HCT116 (cell line): ENCODE data around the gene SLC6A3. TPM values are rescaled to one million over a fixed set of nuclear protein-coding genes. Genes with fewer than 3 reads are reported as not detected.

Source experiments
- ATAC-seq: fragments of 200-7000 bp; cut with Tn5 transposase; 2 replicates; pipeline ENCODE4 v1.9.1; 2020; ENCODE audit warnings: mild to moderate bottlenecking, moderate library complexity
- BruUV-seq: library from RNA; stranded (reverse); fragments of 400-500 nt; replicated peaks from 2 replicates; lab custom pipeline; 2021; lab: Mats Ljungman, UMichigan
- CTCF ChIA-PET: fragments of 300-600 bp; sonication (Branson Sonifier 250); formaldehyde crosslinking; loops from one replicate; lab custom pipeline; 2021; ENCODE audit warnings: antibody characterized with exemption; lab: Charles Lee
- POLR2A ChIA-PET: fragments of 300-600, 350-600 bp; sonication (Branson Sonifier 250); formaldehyde crosslinking; loops from one replicate; lab custom pipeline; 2021; ENCODE audit warnings: antibody characterized with exemption; lab: Charles Lee
- RAD21 ChIA-PET, 2 experiments: fragments of 300-600 bp; sonication (Branson Sonifier 250); formaldehyde crosslinking; loops; one replicate each; lab custom pipeline; 2023; ENCODE audit warnings: low total read pairs in 2 of 2; ENCODE audit not compliant: uncharacterized antibody in 2 of 2, unreplicated experiment in 2 of 2, low non-redundant PET in 1 of 2; lab: Charles Lee
- DNase-seq: peaks from one replicate; pipeline ENCODE4 v3.0.0-alpha.2; 2010; ENCODE audit warnings: low read depth, low spot score
- H2AFZ ChIP-seq: fragments of 200-600 bp; shearing (Covaris generic), sonication (generic); 2 replicates; pipeline ENCODE4 v1.6.1; 2017; ENCODE audit warnings: low read depth, mixed run types, mixed read lengths, antibody characterized with exemption, low read length; ENCODE audit not compliant: poor library complexity, severe bottlenecking
- H3K27ac ChIP-seq: 2 replicates; pipeline ENCODE4 v1.5.1; 2012; ENCODE audit warnings: low read depth, low read length
- H3K27me3 ChIP-seq: fragments of 200-600 bp; sonication (generic); 2 replicates; pipeline ENCODE4 v1.6.1; 2016; ENCODE audit warnings: mixed run types, low read length, mixed read lengths; ENCODE audit not compliant: insufficient read depth
- H3K36me3 ChIP-seq, 2 experiments: fragments of 200-500 bp in 1 of 2; fragments of 200-600 bp in 1 of 2; sonication (Bioruptor generic) in 1 of 2; sonication (generic) in 1 of 2; 2 replicates each; pipeline versions ENCODE4 v1.5.1 to v1.6.1; 2014 to 2016; ENCODE audit warnings: low read length in 2 of 2, inconsistent platforms in 1 of 2, mixed read lengths in 1 of 2, mixed run types in 1 of 2; ENCODE audit not compliant: insufficient read depth in 2 of 2, control insufficient read depth in 1 of 2
- H3K4me1 ChIP-seq, 2 experiments: fragments of 200-600 bp in 1 of 2; sonication (generic) in 1 of 2; 2 replicates each; pipeline versions ENCODE4 v1.5.1 to v1.6.1; 2012 to 2017; ENCODE audit warnings: low read length in 2 of 2, inconsistent platforms in 1 of 2, mild to moderate bottlenecking in 1 of 2, mixed read lengths in 1 of 2, mixed run types in 1 of 2, moderate library complexity in 1 of 2; ENCODE audit not compliant: insufficient read depth in 2 of 2, control insufficient read depth in 1 of 2
- H3K4me2 ChIP-seq: fragments of 200-600 bp; sonication (generic); 2 replicates; pipeline ENCODE4 v1.6.1; 2017; ENCODE audit warnings: mixed run types, low read length, mixed read lengths
- H3K4me3 ChIP-seq, 2 experiments: fragments of 200-600 bp in 1 of 2; sonication (generic) in 1 of 2; replicated peaks in 1 of 2; 2 replicates each; pipeline ENCODE4 v1.5.1; 2011 to 2016; ENCODE audit warnings: low read length in 2 of 2, control low read depth in 1 of 2, low read depth in 1 of 2, mild to moderate bottlenecking in 1 of 2, mixed read lengths in 1 of 2, mixed run types in 1 of 2
- H3K79me2 ChIP-seq: fragments of 200-600 bp; sonication (generic); 2 replicates; pipeline ENCODE4 v1.6.1; 2017; ENCODE audit warnings: mild to moderate bottlenecking, mixed run types, low read length, moderate library complexity, mixed read lengths; ENCODE audit not compliant: insufficient read depth
- H3K9ac ChIP-seq: fragments of 200-600 bp; sonication (generic); 2 replicates; pipeline ENCODE4 v1.6.1; 2016; ENCODE audit warnings: low read length, mixed read lengths
- H3K9me2 ChIP-seq: fragments of 200-600 bp; sonication (generic), shearing (Covaris generic); 2 replicates; pipeline ENCODE4 v1.6.1; 2017; ENCODE audit warnings: mixed run types, mild to moderate bottlenecking, moderate library complexity; ENCODE audit not compliant: insufficient read depth
- H3K9me3 ChIP-seq, 2 experiments: fragments of 200-500 bp in 1 of 2; fragments of 200-600 bp in 1 of 2; sonication (Bioruptor generic) in 1 of 2; sonication (generic) in 1 of 2; 2 replicates each; pipeline ENCODE4 v1.6.1; 2014 to 2017; ENCODE audit warnings: low read length in 2 of 2, mixed read lengths in 2 of 2, inconsistent platforms in 1 of 2, low read depth in 1 of 2, mild to moderate bottlenecking in 1 of 2, mixed run types in 1 of 2, moderate library complexity in 1 of 2; ENCODE audit not compliant: control insufficient read depth in 1 of 2, insufficient read depth in 1 of 2
- H4K20me1 ChIP-seq: fragments of 200-600 bp; sonication (generic), shearing (Covaris generic); 2 replicates; pipeline ENCODE4 v1.6.1; 2017; ENCODE audit warnings: mixed run types, mild to moderate bottlenecking, moderate library complexity; ENCODE audit not compliant: insufficient read depth
- CBX3 ChIP-seq: IDR thresholded peaks from 2 replicates; pipeline ENCODE4 v1.6.1; 2012; ENCODE audit warnings: low read depth
- CEBPB ChIP-seq: IDR thresholded peaks from 2 replicates; pipeline ENCODE4 v1.6.1; 2012; ENCODE audit warnings: low read depth
- CTCF ChIP-seq, 3 experiments: fragments of 200-600 bp in 1 of 3; sonication (generic) in 1 of 3; IDR thresholded peaks in 2 of 3; conservative IDR thresholded peaks in 1 of 3; 2 replicates each; pipeline ENCODE4 v1.5.1; 2012 to 2017; ENCODE audit warnings: low read depth in 2 of 3, low read length in 2 of 3, antibody characterized with exemption in 1 of 3, borderline replicate concordance in 1 of 3, control low read depth in 1 of 3, mild to moderate bottlenecking in 1 of 3, mixed read lengths in 1 of 3, mixed run types in 1 of 3, moderate library complexity in 1 of 3; ENCODE audit not compliant: insufficient read depth in 1 of 3
- EZH2 ChIP-seq: fragments of 200-600 bp; sonication (generic); IDR thresholded peaks from 2 replicates; pipeline ENCODE4 v1.6.1; 2017; ENCODE audit warnings: antibody characterized with exemption, mixed run types
- JUND ChIP-seq: IDR thresholded peaks from 2 replicates; pipeline ENCODE4 v1.6.1; 2012
- POLR2A ChIP-seq: IDR thresholded peaks from 2 replicates; pipeline ENCODE4 v1.7.0; 2011; ENCODE audit warnings: borderline replicate concordance; ENCODE audit not compliant: insufficient read depth, insufficient read length; ENCODE audit errors: extremely low read depth
- POLR2AphosphoS5 ChIP-seq: IDR thresholded peaks from 2 replicates; pipeline ENCODE4 v1.6.1; 2011; ENCODE audit warnings: mild to moderate bottlenecking, low read depth, low read length, moderate library complexity
- RAD21 ChIP-seq: IDR thresholded peaks from 2 replicates; pipeline ENCODE4 v1.6.1; 2012; ENCODE audit warnings: low read depth, mild to moderate bottlenecking
- SIN3A ChIP-seq: IDR thresholded peaks from 2 replicates; pipeline ENCODE4 v1.6.1; 2012; ENCODE audit warnings: low read depth
- SRF ChIP-seq: IDR thresholded peaks from 2 replicates; pipeline ENCODE4 v1.6.1; 2012; ENCODE audit warnings: low read depth
- TCF7L2 ChIP-seq: IDR thresholded peaks from 2 replicates; pipeline ENCODE4 v1.7.0; 2011; ENCODE audit warnings: borderline replicate concordance, inconsistent platforms; ENCODE audit not compliant: insufficient read depth, insufficient read length; ENCODE audit errors: extremely low read depth
- YY1 ChIP-seq: IDR thresholded peaks from 2 replicates; pipeline ENCODE4 v1.6.1; 2011; ENCODE audit warnings: low read length, low read depth, moderate library complexity, mild to moderate bottlenecking; ENCODE audit not compliant: insufficient replicate concordance; ENCODE audit errors: extremely low read depth
- intact Hi-C: fragments of 100-400 bp; cut with micrococcal nuclease; formaldehyde crosslinking; loops from 2 replicates; pipeline ENCODE4 v1.10.0; 2022
- total RNA-seq: library from RNA; stranded (reverse); gene quantifications from one replicate; pipeline ENCODE4 v1.2.1, GENCODE V29; 2021; ENCODE audit not compliant: unreplicated experiment
- TF ChIP-seq, protein P1 (sequence below): IDR thresholded peaks from 2 replicates; pipeline ENCODE4 v1.6.1; 2012

The SLC6A3 gene
- total RNA-seq, 1 experiment from 2014 or later = not detected

DNA sequence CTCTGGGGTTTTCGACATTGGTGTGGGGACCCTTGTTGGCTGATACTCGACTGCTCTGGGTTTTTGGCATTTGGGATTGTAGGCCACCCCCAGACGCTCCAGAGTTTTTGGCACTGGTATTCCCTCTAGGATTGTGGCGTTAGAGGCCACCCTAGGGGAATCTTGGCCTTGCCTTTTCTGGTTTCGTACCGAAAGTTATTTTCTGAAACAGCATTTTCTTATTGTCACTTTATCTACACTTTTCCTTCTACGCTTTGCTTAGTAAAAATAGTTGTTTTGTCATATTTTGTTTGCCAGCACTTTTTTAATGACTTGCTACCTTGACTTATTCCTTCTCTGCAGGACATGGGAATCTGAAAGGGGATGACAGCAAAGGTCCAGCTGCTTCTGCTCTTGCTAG, 75.2 kb downstream of the SLC6A3 start (continued):
- TF ChIP-seq, protein P1, sequence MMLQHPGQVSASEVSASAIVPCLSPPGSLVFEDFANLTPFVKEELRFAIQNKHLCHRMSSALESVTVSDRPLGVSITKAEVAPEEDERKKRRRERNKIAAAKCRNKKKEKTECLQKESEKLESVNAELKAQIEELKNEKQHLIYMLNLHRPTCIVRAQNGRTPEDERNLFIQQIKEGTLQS = no peak
- no peak for TF ChIP-seq YY1
- no peak for TF ChIP-seq RAD21
- TF ChIP-seq CBX3 = no peak

DNA sequence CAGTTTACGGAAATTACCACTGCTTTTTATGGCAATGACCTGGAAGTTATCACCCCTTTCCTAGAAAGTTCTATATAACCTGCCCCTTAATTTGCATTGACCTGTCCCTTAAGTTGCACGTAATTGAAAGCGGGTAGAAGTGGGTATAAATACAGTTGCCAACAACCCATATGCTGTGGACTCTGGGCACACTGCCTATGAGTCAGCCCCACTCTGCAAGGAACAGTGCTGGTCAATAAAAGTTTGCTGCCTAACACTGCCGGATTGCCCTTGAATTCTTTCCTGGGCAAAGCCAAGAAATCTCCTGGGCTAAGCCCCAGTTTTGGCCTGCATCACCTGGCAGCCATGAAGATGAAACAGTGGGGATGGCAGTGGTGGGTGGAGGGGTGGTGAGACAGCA, 76.5 kb downstream of the SLC6A3 start:
- Histone ChIP-seq H3K79me2 (no peaks in the 10 kb centered on the region), H3K9me2 (no peaks in the 10 kb centered on the region), H3K27me3 (peaks cover 32% of the 10 kb centered on the region; the same call in 1 of the 2 replicates), H3K4me1 (no peaks in the 10 kb centered on the region), H2AFZ (no peak overlapping the region), H3K27ac (no peak overlapping the region), H4K20me1 (0 out of 2 replicates have a peak, but pooled peaks cover 3% of the 10 kb centered on the region), H3K9ac (no peak overlapping the region), H3K9me3 (no peaks in the 10 kb centered on the region), H3K4me3 (no peak overlapping the region), H3K36me3 (no peaks in the 10 kb centered on the region), H3K4me2 (no peak overlapping the region)
- ChIA-PET RAD21 (no interaction called here), POLR2A (no interaction called here), CTCF (no interaction called here)
- no TSS peak for BruUV-seq
- no peak for TF ChIP-seq RAD21
- TF ChIP-seq JUND = no peak
- TF ChIP-seq POLR2AphosphoS5 = no peak
- no peak for TF ChIP-seq POLR2A
- no peak for TF ChIP-seq CTCF (IDR thresholded peaks at IDR 0.05 in 2 of 3, conservative IDR thresholded peaks at IDR 0.05 in 1 of 3; ENCODE audit: borderline replicate concordance in 1 of 3, insufficient read depth in 1 of 3, low read depth in 2 of 3, low read length in 2 of 3)
- TF ChIP-seq SIN3A = no peak
- no peak for TF ChIP-seq EZH2
- TF ChIP-seq CEBPB = no peak
- TF ChIP-seq, protein P1 = no peak
- no peak for TF ChIP-seq SRF
- no peak for TF ChIP-seq TCF7L2
- DNase-seq = no peak
- intact Hi-C loops = no loop called here
- no peak for ATAC-seq
